Colonic mucosa (tissue), 4 donors: ENCODE measurements around the gene MYOCD. TPM values are rescaled to one million over a fixed set of nuclear protein-coding genes. Genes with fewer than 3 reads are reported as not detected.

Experiments
- DNase-seq: peaks from one replicate; pipeline ENCODE4 v3.0.0-alpha.2; 2020
- H3K27ac ChIP-seq: fragments of 200-600 bp; one replicate; pipeline ENCODE4 v1.8.0; 2021
- H3K27me3 ChIP-seq: fragments of 200-600 bp; one replicate; pipeline ENCODE4 v1.8.0; 2021
- H3K36me3 ChIP-seq: fragments of 200-600 bp; one replicate; pipeline ENCODE4 v1.8.0; 2021
- H3K4me1 ChIP-seq: fragments of 200-600 bp; one replicate; pipeline ENCODE4 v1.8.0; 2021; ENCODE audit warnings: mild to moderate bottlenecking
- H3K4me3 ChIP-seq: fragments of 200-600 bp; one replicate; pipeline ENCODE4 v1.8.0; 2021
- H3K9ac ChIP-seq, 2 donors: one replicate each; pipeline ENCODE4 v1.7.0; 2013; ENCODE audit warnings: control low read depth in 2 of 2, low read depth in 2 of 2, low read length in 2 of 2
- H3K9me3 ChIP-seq: fragments of 200-600 bp; one replicate; pipeline ENCODE4 v1.8.0; 2021
- intact Hi-C: fragments of 100-400 bp; cut with DNase I; formaldehyde crosslinking; loops from one replicate; pipeline ENCODE4 v1.14.1; 2022
- total RNA-seq, 2 donors: library from RNA; stranded (reverse); fragmentation: NEBNext Ultra II Directional in 1 of 2; extraction: Animal tissue kit (Norgen Biotek cat#: 25700) in 1 of 2; gene quantifications; one replicate each; pipeline ENCODE4 v1.2.1, GENCODE V29; 2021
- TF ChIP-seq, protein P1 (sequence below): fragments of 200-600 bp; IDR thresholded peaks from one replicate; pipeline ENCODE4 v1.8.0; 2022; ENCODE audit warnings: antibody characterized with exemption, mild to moderate bottlenecking
- donor health status: healthy.
- donor health status: DM: no; HTN: no; CAD: no.
- donor health status: DM: no; HTN: no; CAD: no.

MYOCD gene
- total RNA-seq, 2 donors from 2014 or later: 1.1 to 20.5 TPM

DNA sequence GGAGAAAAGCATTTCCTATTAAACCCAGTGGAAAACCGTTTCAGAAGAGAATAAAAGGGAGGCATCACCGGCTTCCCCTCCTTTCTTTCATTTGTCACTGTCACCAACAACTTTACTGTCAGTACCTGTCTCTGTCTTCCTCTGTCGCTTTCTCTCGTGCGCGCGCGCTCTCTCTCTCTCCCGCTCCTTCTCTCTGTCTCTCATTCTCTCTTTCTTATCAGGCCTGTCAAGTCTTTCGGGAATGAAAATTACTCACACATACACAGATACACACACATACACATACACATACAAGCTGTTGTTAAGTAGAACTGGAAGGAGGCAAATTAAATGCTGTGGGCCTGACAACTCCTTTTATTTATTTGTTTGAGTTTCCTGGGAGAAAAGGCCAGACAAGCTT, 17.6 kb downstream of the MYOCD start:
- no peak overlapping the region for H3K9ac ChIP-seq
- no peak for DNase-seq
- H3K36me3 ChIP-seq: no peaks in the 10 kb centered on the region
- no peak overlapping the region for H3K27ac ChIP-seq
- TF ChIP-seq, protein P1, sequence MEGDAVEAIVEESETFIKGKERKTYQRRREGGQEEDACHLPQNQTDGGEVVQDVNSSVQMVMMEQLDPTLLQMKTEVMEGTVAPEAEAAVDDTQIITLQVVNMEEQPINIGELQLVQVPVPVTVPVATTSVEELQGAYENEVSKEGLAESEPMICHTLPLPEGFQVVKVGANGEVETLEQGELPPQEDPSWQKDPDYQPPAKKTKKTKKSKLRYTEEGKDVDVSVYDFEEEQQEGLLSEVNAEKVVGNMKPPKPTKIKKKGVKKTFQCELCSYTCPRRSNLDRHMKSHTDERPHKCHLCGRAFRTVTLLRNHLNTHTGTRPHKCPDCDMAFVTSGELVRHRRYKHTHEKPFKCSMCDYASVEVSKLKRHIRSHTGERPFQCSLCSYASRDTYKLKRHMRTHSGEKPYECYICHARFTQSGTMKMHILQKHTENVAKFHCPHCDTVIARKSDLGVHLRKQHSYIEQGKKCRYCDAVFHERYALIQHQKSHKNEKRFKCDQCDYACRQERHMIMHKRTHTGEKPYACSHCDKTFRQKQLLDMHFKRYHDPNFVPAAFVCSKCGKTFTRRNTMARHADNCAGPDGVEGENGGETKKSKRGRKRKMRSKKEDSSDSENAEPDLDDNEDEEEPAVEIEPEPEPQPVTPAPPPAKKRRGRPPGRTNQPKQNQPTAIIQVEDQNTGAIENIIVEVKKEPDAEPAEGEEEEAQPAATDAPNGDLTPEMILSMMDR: no peak
- no peaks in the 10 kb centered on the region for H3K9me3 ChIP-seq
- intact Hi-C loops: no loop called here
- no peaks in the 10 kb centered on the region for H3K27me3 ChIP-seq
- no peak overlapping the region for H3K4me3 ChIP-seq
- H3K4me1 ChIP-seq: no peaks in the 10 kb centered on the region

- TF ChIP-seq, protein P1: no peak
- Histone ChIP-seq H3K4me3 (no peak overlapping the region), H3K4me1 (no peaks in the 10 kb centered on the region), H3K36me3 (no peaks in the 10 kb centered on the region), H3K9ac (no peak overlapping the region), H3K27me3 (no peaks in the 10 kb centered on the region), H3K9me3 (no peaks in the 10 kb centered on the region), H3K27ac (no peak overlapping the region)
- intact Hi-C loops: no loop called here
- no peak for DNase-seq
These were observed 20.8 kb downstream of the MYOCD start for GRCh38 chr17:12686486-12686885.

DNA sequence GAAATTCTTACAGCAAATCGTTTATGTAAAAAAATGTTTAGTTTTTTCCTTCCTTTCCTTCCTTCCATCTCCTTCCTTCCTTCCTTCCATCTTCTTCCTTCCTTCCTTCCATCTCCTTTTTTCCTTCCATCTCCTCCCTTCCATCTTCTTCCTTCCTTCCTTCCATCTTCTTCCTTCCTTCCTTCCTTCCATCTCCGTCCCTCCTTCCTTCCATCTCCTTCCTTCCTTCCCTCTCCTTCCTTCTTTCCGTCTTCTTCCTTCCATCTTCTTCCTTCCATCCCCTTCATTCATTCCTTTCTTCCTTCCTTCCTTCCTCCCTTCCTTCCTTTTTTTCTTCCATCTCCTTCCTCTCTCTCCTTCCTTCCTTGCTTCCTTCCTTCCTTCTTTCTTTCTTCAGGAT, 22.7 kb downstream of the MYOCD start:
- DNase-seq: no peak
- H3K27me3 ChIP-seq: no peaks in the 10 kb centered on the region
- H3K9ac ChIP-seq: no peak overlapping the region
- TF ChIP-seq, protein P1: no peak
- no peak overlapping the region for H3K4me3 ChIP-seq
- H3K9me3 ChIP-seq: no peaks in the 10 kb centered on the region
- no peaks in the 10 kb centered on the region for H3K36me3 ChIP-seq
- no peaks in the 10 kb centered on the region for H3K4me1 ChIP-seq
- H3K27ac ChIP-seq: no peak overlapping the region
- intact Hi-C loops: no loop called here

- no peak overlapping the region for H3K27ac ChIP-seq
These were observed 25.5 kb downstream of the MYOCD start for GRCh38 chr17:12691173-12691572.

DNA sequence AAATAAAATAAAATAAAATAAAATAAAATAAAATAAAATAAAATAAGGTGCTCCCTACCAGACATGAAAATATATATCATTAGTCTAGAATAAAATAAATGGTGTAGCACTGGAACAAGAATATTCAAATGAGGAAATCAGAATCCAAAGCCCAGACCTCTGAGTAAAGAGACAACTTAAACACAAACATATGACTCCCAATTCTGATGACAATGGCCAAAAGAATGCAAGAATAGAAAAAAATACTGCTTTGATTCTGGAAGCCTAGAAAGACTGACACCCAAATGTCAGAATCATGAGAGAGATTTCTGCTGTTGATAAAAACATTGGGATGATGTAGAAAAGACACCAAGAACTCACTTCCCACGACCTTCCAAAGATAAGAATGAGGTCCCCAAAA, 27.9 kb downstream of the MYOCD start:
- H3K36me3 ChIP-seq: no peaks in the 10 kb centered on the region
- H3K9me3 ChIP-seq: no peaks in the 10 kb centered on the region
- TF ChIP-seq, protein P1: no peak
- DNase-seq: no peak
- no peak overlapping the region for H3K9ac ChIP-seq
- intact Hi-C loops: no loop called here
- no peak overlapping the region for H3K4me3 ChIP-seq
- no peaks in the 10 kb centered on the region for H3K27me3 ChIP-seq
- no peak overlapping the region for H3K27ac ChIP-seq
- H3K4me1 ChIP-seq: no peaks in the 10 kb centered on the region

More at GRCh38 chr17:12691173-12691572, 25.5 kb downstream of the MYOCD start:
- no peak overlapping the region for H3K4me3 ChIP-seq
- H3K9me3 ChIP-seq: no peaks in the 10 kb centered on the region
- DNase-seq: no peak
- H3K4me1 ChIP-seq: no peaks in the 10 kb centered on the region
- H3K9ac ChIP-seq: no peak overlapping the region
- TF ChIP-seq, protein P1: no peak
- no peaks in the 10 kb centered on the region for H3K27me3 ChIP-seq
- H3K36me3 ChIP-seq: no peaks in the 10 kb centered on the region
- intact Hi-C loops: no loop called here

GRCh38 chr17:12706070-12706469, 40.4 kb downstream of the MYOCD start:
- intact Hi-C loops: no loop called here
- Histone ChIP-seq H3K36me3 (no peaks in the 10 kb centered on the region), H3K9me3 (no peaks in the 10 kb centered on the region), H3K9ac (no peak overlapping the region), H3K4me3 (no peak overlapping the region), H3K4me1 (no peaks in the 10 kb centered on the region), H3K27ac (no peak overlapping the region), H3K27me3 (no peaks in the 10 kb centered on the region)
- DNase-seq: no peak
- TF ChIP-seq, protein P1: no peak
